ENCODE results near the gene ASPG.

GRCh38 chr14:104116288-104116755, 30.8 kb downstream of the ASPG start:
- TF ChIP-seq EZH2phosphoT487 (IDR thresholded peaks at IDR 0.05; ENCODE audit: insufficient read depth, low read depth) (no peak), EZH2 (IDR thresholded peaks at IDR 0.05; ENCODE audit: insufficient read depth, poor library complexity, severe bottlenecking) (no peak)

Data from GM23248 (cell line).